Kasumi-1 (cell line): ENCODE results near the gene TTYH2.

Experiments used
- DNase-seq, 2 experiments: peaks; one replicate each; lab custom pipeline; 2025; lab: John Stamatoyannopoulos, UW

The TTYH2 gene

GRCh38 chr17:74194682-74195081 lies 18.7 kb upstream of the TTYH2 start:
- no peak for DNase-seq

GRCh38 chr17:74196541-74197317 lies 16.6 kb upstream of the TTYH2 start:
- DNase-seq, result no peak

- DNase-seq, result no peak
These were observed 15.6 kb upstream of the TTYH2 start for GRCh38 chr17:74197801-74198200.

- no peak for DNase-seq
These were observed 14.7 kb upstream of the TTYH2 start for GRCh38 chr17:74198694-74199093.

- peak; percentile 78 to 82 for DNase-seq
These were observed 13.9 kb upstream of the TTYH2 start for GRCh38 chr17:74199306-74200092.

- DNase-seq, result no peak
These were observed 13.3 kb upstream of the TTYH2 start for GRCh38 chr17:74200112-74200511.

GRCh38 chr17:74201250-74201649 lies 12.1 kb upstream of the TTYH2 start:
- DNase-seq, result peak; percentile 17 to 44

GRCh38 chr17:74201948-74202347 lies 11.4 kb upstream of the TTYH2 start:
- no peak for DNase-seq

- DNase-seq, result no peak
These were observed 10.4 kb upstream of the TTYH2 start for GRCh38 chr17:74202938-74203337.

- peak; percentile 99 to 100 for DNase-seq
These were observed 9.7 kb upstream of the TTYH2 start, which contains the start of gene RPL38 for GRCh38 chr17:74203439-74204240. TSS of gene RPL38 (plus strand) at chr17:74203678. CDS start at chr17:74203956, 278 bp downstream.

- no peak for DNase-seq
These were observed 8.9 kb upstream of the TTYH2 start for GRCh38 chr17:74204474-74204873.

GRCh38 chr17:74205274-74205673 lies 8.1 kb upstream of the TTYH2 start:
- no peak for DNase-seq

GRCh38 chr17:74206332-74206818 lies 7.0 kb upstream of the TTYH2 start:
- DNase-seq, result no peak

- peak; percentile 82 to 85 for DNase-seq
These were observed 2.9 kb upstream of the TTYH2 start for GRCh38 chr17:74210191-74211140.

- peak; percentile 26 to 28 for DNase-seq
These were observed 2.0 kb upstream of the TTYH2 start for GRCh38 chr17:74211141-74211911.

GRCh38 chr17:74211912-74212208 lies 1.5 kb upstream of the TTYH2 start:
- DNase-seq, result peak in 1 of 2 experiments; percentile 32

- peak; percentile 31 to 78 for DNase-seq
These were observed 1.0 kb upstream of the TTYH2 start for GRCh38 chr17:74212209-74212912.

GRCh38 chr17:74213861-74214391 lies 555 bp downstream of the TTYH2 start:
- peak; percentile 64 to 71 for DNase-seq
